H1 (cell line): ENCODE measurements around the gene TFF2.

Experiments used
- CTCF ChIP-seq, 3 experiments: IDR thresholded peaks; 1 replicate in 2 of 3; 2 replicates in 1 of 3; pipeline versions ENCODE4 v1.5.1 to v1.6.1; 2011; ENCODE audit warnings: low read length in 3 of 3, mild to moderate bottlenecking in 3 of 3, inconsistent platforms in 2 of 3, low read depth in 1 of 3, moderate library complexity in 1 of 3; ENCODE audit not compliant: insufficient read depth in 1 of 3; ENCODE audit errors: control extremely low read depth in 1 of 3
- EP300 ChIP-seq, 2 experiments: IDR thresholded peaks; 1 replicate in 1 of 2; 2 replicates in 1 of 2; pipeline ENCODE4 v1.6.1; 2011 to 2012; ENCODE audit warnings: low read depth in 2 of 2, low read length in 2 of 2, mild to moderate bottlenecking in 2 of 2, borderline replicate concordance in 1 of 2, inconsistent platforms in 1 of 2, moderate library complexity in 1 of 2
- POLR2A ChIP-seq, 2 experiments: IDR thresholded peaks; 1 replicate in 1 of 2; 2 replicates in 1 of 2; pipeline ENCODE4 v1.6.1; 2011; ENCODE audit warnings: low read depth in 2 of 2, low read length in 2 of 2, mild to moderate bottlenecking in 2 of 2; ENCODE audit errors: control extremely low read depth in 1 of 2
- POLR2AphosphoS5 ChIP-seq: IDR thresholded peaks from 2 replicates; pipeline ENCODE4 v1.6.1; 2011; ENCODE audit warnings: low read depth, low read length
- USF2 ChIP-seq: IDR thresholded peaks from 2 replicates; pipeline ENCODE4 v1.6.1; 2011; ENCODE audit warnings: low read length, improper control_type of control experiment

GRCh38 chr21:42320791-42321190 lies 30.0 kb downstream of the TFF2 start:
- TF ChIP-seq CTCF (IDR thresholded peaks at IDR 0.05; ENCODE audit: control extremely low read depth in 1 of 3, insufficient read depth in 1 of 3, low read depth in 1 of 3, low read length in 3 of 3) (no peak), POLR2AphosphoS5 (no peak), POLR2A (IDR thresholded peaks at IDR 0.05; ENCODE audit: control extremely low read depth in 1 of 2, low read depth in 2 of 2, low read length in 2 of 2) (no peak), USF2 (no peak), EP300 (IDR thresholded peaks at IDR 0.05; ENCODE audit: borderline replicate concordance in 1 of 2, low read depth in 2 of 2, low read length in 2 of 2) (no peak)
